Astrocyte of the cerebellum (primary cell): ENCODE data around the gene BID.

ENCODE experiments used
- DNase-seq: peaks from one replicate; pipeline ENCODE4 v3.0.0-alpha.2; 2011; ENCODE audit warnings: low read depth
- H3K4me3 ChIP-seq: 2 replicates; pipeline ENCODE4 v1.5.1; 2011; ENCODE audit warnings: mild to moderate bottlenecking, low read depth, low read length, moderate library complexity
- CTCF ChIP-seq: IDR thresholded peaks from 2 replicates; pipeline ENCODE4 v1.5.1; 2012; ENCODE audit warnings: low read length, low read depth, moderate library complexity, mild to moderate bottlenecking; ENCODE audit errors: missing control alignments
- in situ Hi-C: cut with HindIII; loops from 2 replicates; pipeline ENCODE4 v1.10.0; 2017; ENCODE audit warnings: low sequenced_read_pairs

Gene BID

GRCh38 chr22:17728786-17729185 lies 45.5 kb downstream of the BID start:
- no peak overlapping the region for H3K4me3 ChIP-seq
- in situ Hi-C loops = no loop called here
- no peak for TF ChIP-seq CTCF
- no peak for DNase-seq

- no peak for DNase-seq
- no peak for TF ChIP-seq CTCF
- H3K4me3 ChIP-seq = no peak overlapping the region
- in situ Hi-C loops = no loop called here
Observed at GRCh38 chr22:17726928-17727897, 47.1 kb downstream of the BID start.

GRCh38 chr22:17726006-17726927 lies 48.0 kb downstream of the BID start:
- in situ Hi-C loops = no loop called here
- no peak for DNase-seq
- H3K4me3 ChIP-seq = no peak overlapping the region
- no peak for TF ChIP-seq CTCF

- no peak for DNase-seq
- in situ Hi-C loops = no loop called here
- no peak for TF ChIP-seq CTCF
- no peak overlapping the region for H3K4me3 ChIP-seq
Observed at GRCh38 chr22:17725500-17725796, 48.8 kb downstream of the BID start.

- TF ChIP-seq CTCF = no peak
- in situ Hi-C loops = loop anchor here (5.0 kb wide), 1 partner anchor 48 kb away; no protein-coding TSS in a partner anchor
- H3K4me3 ChIP-seq = no peak overlapping the region
- DNase-seq = no peak
Observed at GRCh38 chr22:17724678-17725499, 49.4 kb downstream of the BID start.

- in situ Hi-C loops = loop anchor here (5.0 kb wide), 1 partner anchor 47 kb away; no protein-coding TSS in a partner anchor
- no peak overlapping the region for H3K4me3 ChIP-seq
- TF ChIP-seq CTCF = no peak
- peak; percentile 67 for DNase-seq
Observed at GRCh38 chr22:17724241-17724640, 50.0 kb downstream of the BID start.
